Astrocyte of the cerebellum (primary cell): Measurements from ENCODE around the gene INSYN1.
A peak's percentile ranks its signal among the peaks of the same experiment; 100 is the strongest.

Experiments used
- DNase-seq: peaks from one replicate; pipeline ENCODE4 v3.0.0-alpha.2; 2011; ENCODE audit warnings: low read depth
- H3K4me3 ChIP-seq: 2 replicates; pipeline ENCODE4 v1.5.1; 2011; ENCODE audit warnings: mild to moderate bottlenecking, low read depth, low read length, moderate library complexity
- in situ Hi-C: cut with HindIII; loops from 2 replicates; pipeline ENCODE4 v1.10.0; 2017; ENCODE audit warnings: low sequenced_read_pairs
- TF ChIP-seq, protein P1 (sequence below): IDR thresholded peaks from 2 replicates; pipeline ENCODE4 v1.5.1; 2012; ENCODE audit warnings: low read length, low read depth, moderate library complexity, mild to moderate bottlenecking; ENCODE audit errors: missing control alignments

Gene INSYN1

DNA sequence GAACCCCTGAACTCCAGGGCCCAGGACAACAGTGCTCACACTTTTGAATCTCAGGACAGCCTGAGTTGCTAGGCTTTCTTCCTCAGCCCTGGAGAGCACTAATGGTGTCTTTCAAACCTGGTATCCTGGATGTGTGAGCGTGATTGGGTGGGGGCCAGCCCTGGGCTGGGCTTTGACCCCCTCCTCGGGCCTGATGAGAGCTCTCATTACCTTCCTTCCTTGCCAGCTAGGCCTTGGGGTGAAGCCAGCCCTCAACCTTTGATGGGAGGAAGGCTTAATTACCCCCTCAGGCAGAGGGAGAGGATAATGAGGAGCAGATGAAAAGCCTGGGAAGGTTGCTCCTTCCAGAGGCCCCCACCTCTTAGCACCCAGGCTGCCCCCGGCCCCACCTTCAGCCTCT, 31.1 kb upstream of the INSYN1 start:
- TF ChIP-seq, protein P1, sequence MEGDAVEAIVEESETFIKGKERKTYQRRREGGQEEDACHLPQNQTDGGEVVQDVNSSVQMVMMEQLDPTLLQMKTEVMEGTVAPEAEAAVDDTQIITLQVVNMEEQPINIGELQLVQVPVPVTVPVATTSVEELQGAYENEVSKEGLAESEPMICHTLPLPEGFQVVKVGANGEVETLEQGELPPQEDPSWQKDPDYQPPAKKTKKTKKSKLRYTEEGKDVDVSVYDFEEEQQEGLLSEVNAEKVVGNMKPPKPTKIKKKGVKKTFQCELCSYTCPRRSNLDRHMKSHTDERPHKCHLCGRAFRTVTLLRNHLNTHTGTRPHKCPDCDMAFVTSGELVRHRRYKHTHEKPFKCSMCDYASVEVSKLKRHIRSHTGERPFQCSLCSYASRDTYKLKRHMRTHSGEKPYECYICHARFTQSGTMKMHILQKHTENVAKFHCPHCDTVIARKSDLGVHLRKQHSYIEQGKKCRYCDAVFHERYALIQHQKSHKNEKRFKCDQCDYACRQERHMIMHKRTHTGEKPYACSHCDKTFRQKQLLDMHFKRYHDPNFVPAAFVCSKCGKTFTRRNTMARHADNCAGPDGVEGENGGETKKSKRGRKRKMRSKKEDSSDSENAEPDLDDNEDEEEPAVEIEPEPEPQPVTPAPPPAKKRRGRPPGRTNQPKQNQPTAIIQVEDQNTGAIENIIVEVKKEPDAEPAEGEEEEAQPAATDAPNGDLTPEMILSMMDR, result no peak
- no peak overlapping the region for H3K4me3 ChIP-seq
- in situ Hi-C loops, result no loop called here
- DNase-seq, result no peak

DNA sequence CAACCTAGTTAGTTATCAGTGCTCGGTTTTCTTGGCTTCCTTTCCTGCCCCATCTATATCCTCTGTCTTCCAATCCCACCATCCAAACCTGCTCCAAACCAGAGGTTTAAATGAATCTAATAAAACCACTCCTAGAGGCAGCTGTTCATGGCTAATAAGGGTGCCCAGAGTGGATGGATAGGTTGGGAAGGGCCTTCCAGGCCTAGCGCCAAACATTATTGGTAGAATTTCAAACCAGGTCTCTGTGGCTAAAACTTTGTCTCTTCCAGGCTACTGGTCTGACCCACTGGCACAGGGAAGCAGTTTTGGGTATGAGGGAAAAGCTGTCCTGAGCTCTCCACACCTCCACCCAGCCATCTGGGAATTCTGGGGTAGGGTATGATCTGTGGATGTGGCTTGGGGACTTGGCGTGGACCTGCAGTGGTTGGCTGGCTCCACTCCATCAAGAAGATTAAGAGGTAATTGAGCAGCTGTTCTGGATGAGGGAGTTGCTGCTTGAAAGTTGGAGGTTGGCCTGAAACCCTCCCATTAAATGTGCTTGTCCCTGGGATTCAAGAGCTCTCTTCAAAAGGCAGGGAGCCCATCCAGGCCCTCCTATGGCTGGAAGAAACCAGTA, 29.3 kb upstream of the INSYN1 start:
- no peak for DNase-seq
- in situ Hi-C loops, result no loop called here
- H3K4me3 ChIP-seq, result no peak overlapping the region
- TF ChIP-seq, protein P1, result no peak

DNA sequence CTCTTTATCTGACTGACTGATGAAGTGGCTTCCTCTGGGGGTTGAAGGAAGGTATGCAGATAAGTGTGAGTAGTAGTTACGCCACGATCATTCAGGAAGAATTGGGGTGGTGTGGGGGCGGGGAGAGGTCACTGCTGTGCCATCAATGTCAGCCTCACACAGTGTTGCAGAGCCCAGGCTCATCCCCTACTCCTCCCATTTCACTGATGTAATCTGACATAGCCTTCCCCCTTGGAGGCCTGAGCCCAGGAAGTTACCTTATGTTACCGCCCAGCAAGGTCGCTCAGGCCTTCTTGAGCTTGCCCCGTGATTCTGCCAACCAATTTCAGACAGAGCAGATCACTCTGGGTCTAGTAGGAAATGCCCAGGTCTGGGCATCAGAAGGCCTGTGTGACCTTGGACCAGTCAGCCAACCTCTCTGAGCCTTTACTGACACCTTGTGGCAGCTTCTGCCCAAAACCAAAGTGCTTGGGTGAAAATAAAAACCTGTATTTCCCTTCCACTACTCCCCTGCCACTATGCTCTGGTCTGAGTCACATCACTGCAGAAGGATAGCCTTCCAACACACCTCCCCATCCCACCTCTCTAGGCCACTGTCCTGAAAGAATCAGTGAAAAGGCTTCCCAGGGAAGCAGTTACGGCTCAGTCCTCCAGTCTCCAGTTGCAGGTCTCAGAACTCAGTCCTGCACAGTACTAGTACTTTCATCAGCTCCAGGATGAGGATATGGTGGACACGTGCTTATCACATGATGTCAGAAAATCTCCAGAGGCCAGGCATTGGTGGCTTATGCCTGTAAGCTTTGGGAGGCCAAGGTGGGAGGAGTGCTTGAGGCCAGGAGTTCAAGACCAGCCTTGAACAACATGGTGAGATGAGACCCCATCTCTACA, 28.1 kb upstream of the INSYN1 start:
- TF ChIP-seq, protein P1, result peak; percentile 25
- no peak overlapping the region for H3K4me3 ChIP-seq
- in situ Hi-C loops, result no loop called here
- no peak for DNase-seq

DNA sequence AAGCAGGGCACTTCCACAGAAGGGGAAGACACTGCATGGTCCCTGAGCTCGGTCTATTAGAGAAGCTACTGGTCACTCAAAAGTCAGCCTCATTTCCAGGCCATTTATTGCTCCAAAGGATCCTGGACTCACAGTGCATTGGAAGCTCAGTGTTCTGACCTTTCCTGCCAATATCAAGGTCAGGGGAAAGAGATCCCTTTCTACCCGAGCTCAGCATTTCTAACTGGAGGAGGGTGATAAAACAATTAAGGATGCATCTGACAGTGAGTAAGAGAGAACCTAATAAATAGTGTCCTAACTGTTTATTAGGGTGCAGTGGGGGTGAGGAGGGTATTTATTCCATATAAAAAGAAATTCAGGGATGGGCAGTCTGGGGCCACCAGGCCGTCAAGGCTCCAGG, 26.8 kb upstream of the INSYN1 start:
- no peak overlapping the region for H3K4me3 ChIP-seq
- TF ChIP-seq, protein P1, result no peak
- in situ Hi-C loops, result no loop called here
- no peak for DNase-seq

DNA sequence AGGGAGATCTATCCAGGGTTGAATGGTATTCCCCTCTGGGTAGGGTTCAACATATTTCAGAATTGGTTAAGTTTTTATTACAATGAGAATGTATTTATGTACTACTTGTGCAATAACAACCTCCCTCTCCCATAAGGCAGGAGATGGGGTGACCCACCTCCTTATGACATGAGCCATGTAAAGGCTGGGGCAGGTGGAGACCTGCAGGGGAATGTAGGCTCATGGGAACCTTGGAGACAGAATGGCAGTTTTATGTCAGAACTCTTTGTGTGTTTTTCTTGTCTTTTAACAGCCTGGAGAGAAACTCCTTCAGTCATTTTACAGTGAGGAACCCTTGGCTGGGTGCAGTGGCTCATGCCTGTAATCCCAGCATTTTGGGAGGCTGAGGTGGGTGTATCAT, 24.6 kb upstream of the INSYN1 start:
- in situ Hi-C loops, result no loop called here
- no peak for DNase-seq
- H3K4me3 ChIP-seq, result no peak overlapping the region
- TF ChIP-seq, protein P1, result no peak

DNA sequence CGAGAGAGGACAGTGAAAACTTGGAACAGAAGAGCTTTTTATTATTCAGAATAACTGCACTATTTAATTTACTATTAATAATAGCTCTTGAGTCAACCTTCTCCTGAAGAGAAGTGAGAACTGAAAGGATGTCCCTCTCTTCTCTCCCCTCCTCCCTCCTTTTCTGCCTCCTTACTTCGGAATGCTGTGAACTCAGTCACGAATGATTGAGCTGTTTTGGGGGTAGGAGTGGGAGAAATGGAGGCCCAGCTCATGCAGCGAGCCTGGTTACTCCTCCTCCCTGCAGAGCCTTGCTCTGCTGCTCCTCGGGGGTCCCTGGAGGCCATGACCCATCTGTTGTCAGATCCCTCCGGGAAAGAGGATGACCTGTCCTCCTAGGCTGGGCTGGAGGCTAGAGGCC, 20.3 kb upstream of the INSYN1 start:
- DNase-seq, result no peak
- no peak overlapping the region for H3K4me3 ChIP-seq
- in situ Hi-C loops, result no loop called here
- TF ChIP-seq, protein P1, result no peak
